ENCODE measurements around the gene DECR2. TPM values are rescaled to one million over a fixed set of nuclear protein-coding genes. Genes with fewer than 3 reads are reported as not detected.

The DECR2 gene
- total and polyA plus RNA-seq, 2 of the 13 experiments (the other 11 are each of a cell fraction or from before 2014, with no cell fraction given), result 36.3 to 44.6 TPM

GRCh38 chr16:356741-357140, 44.9 kb upstream of the DECR2 start (continued):
- TF ChIP-seq, protein P1, sequence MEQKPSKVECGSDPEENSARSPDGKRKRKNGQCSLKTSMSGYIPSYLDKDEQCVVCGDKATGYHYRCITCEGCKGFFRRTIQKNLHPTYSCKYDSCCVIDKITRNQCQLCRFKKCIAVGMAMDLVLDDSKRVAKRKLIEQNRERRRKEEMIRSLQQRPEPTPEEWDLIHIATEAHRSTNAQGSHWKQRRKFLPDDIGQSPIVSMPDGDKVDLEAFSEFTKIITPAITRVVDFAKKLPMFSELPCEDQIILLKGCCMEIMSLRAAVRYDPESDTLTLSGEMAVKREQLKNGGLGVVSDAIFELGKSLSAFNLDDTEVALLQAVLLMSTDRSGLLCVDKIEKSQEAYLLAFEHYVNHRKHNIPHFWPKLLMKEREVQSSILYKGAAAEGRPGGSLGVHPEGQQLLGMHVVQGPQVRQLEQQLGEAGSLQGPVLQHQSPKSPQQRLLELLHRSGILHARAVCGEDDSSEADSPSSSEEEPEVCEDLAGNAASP (CRISPR knock-in tag; IDR thresholded peaks at IDR 0.05; ENCODE audit: borderline replicate concordance), result no peak
- TF ChIP-seq SMAD3 (CRISPR knock-in tag; IDR thresholded peaks at IDR 0.05), result no peak

DNA sequence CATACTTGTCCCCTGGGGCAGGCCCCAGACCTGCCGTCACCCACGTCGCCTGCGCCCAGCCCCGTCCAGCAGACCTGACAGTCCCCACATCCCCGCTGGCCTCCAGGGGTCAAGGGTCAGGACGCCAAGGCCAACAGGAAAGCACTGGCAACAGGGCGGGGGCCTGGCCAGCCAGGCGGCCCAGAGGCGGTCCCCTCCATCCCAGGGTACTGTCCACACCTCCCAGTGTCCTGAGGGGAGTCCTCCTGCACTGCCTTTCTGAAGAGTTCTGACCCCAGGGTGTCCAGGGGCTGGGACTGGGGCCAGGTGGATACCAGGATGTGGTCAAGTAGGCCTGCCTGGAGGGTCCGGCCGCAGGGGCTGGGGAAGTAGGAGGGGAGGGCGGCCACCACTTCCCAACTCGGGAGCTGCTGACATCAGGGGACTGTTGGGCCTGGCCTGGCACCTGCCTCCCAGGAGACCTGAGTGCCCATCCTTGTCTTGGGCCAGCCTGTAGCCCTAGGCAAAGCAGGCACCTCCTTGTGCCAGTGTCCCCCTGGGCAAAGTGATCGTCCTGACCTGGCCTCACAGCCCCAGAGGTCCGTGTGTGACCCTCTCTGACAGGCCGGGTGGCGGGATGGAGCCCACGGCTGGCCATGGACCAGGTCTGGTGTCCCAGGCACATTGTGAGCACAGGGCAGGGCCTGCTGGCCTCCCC, 42.5 kb upstream of the DECR2 start:
- FAIRE-seq (peak; percentile 66), ATAC-seq (peak; percentile 42), DNase-seq (ENCODE audit: low spot score) (peak; percentile 67)
- intact Hi-C loops (cut with micrococcal nuclease; ENCODE audit: unreplicated experiment), result no loop called here
- Histone ChIP-seq H3K27me3 (ENCODE audit: control insufficient read depth in 1 of 2, insufficient read depth in 2 of 2, low read length in 2 of 2) (peaks cover 1 to 10% of the 10 kb centered on the region in 2 experiments; a peak in 4 of 5 replicates), H2AFZ (ENCODE audit: low read length) (no peak overlapping the region), H3K79me2 (ENCODE audit: insufficient read depth, low read length) (no peaks in the 10 kb centered on the region), H3K9ac (ENCODE audit: insufficient read depth, low read depth, low read length) (peak overlapping the region; percentile 20; the same call in 1 of the 2 replicates), H3K36me3 (replicated peaks in 1 of 2; ENCODE audit: control insufficient read depth in 1 of 2, insufficient read depth in 2 of 2, low read length in 2 of 2) (no peaks in the 10 kb centered on the region), H3K4me1 (ENCODE audit: insufficient read depth, low read length) (peaks cover 90% of the 10 kb centered on the region), H3K27ac (ENCODE audit: extremely low read length, insufficient read depth, low read length) (peak overlapping the region; percentile 62), H3K4me3 (replicated peaks in 1 of 3; ENCODE audit: insufficient read depth in 1 of 3, low read depth in 2 of 3, low read length in 3 of 3) (peak overlapping the region in 1 of 3 experiments; percentile 52; a peak in 1 of 6 replicates), H4K20me1 (ENCODE audit: insufficient read depth, low read length) (no peaks in the 10 kb centered on the region), H3K4me2 (ENCODE audit: low read depth, low read length) (peak overlapping the region; percentile 61), H3K9me3 (ENCODE audit: low read length) (no peaks in the 10 kb centered on the region)
- ChIA-PET CTCF (ENCODE audit: low intra/inter-chr PET ratio, low total read pairs) (no interaction called here), POLR2A (no interaction called here)
- in situ Hi-C loops (cut with HindIII; ENCODE audit: extremely low pct_ligation_motif_present, low pct_unique_long_range_greater_than_20kb), result no loop called here
- BruUV-seq (replicated peaks), result no TSS peak
- WGBS (ENCODE audit: low lambda C conversion rate), result 14% methylated on average over 8 of the region's 19 CpGs
- peak; percentile 26; the same call in 1 of the 2 replicates for TF ChIP-seq ZNF776 (CRISPR knock-in tag; IDR thresholded peaks at IDR 0.05)
- TF ChIP-seq PATZ1 (CRISPR knock-in tag; IDR thresholded peaks at IDR 0.05), result peak; percentile 91
- peak; percentile 42; the same call in 1 of the 2 replicates for TF ChIP-seq ZSCAN9 (CRISPR knock-in tag; IDR thresholded peaks at IDR 0.05; ENCODE audit: borderline replicate concordance)
- peak; percentile 94 for TF ChIP-seq NR2C2 (CRISPR knock-in tag; IDR thresholded peaks at IDR 0.05; ENCODE audit: borderline replicate concordance)
- TF ChIP-seq ZNF746 (CRISPR knock-in tag; IDR thresholded peaks at IDR 0.05), result peak; percentile 59; the same call in 1 of the 2 replicates
- peak; percentile 33; the same call in 1 of the 2 replicates for TF ChIP-seq CENPT (CRISPR knock-in tag; IDR thresholded peaks at IDR 0.05; ENCODE audit: low read depth)
- TF ChIP-seq, protein P2, sequence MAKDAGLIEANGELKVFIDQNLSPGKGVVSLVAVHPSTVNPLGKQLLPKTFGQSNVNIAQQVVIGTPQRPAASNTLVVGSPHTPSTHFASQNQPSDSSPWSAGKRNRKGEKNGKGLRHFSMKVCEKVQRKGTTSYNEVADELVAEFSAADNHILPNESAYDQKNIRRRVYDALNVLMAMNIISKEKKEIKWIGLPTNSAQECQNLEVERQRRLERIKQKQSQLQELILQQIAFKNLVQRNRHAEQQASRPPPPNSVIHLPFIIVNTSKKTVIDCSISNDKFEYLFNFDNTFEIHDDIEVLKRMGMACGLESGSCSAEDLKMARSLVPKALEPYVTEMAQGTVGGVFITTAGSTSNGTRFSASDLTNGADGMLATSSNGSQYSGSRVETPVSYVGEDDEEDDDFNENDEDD (CRISPR knock-in tag; IDR thresholded peaks at IDR 0.05; ENCODE audit: borderline replicate concordance), result peak; percentile 54; the same call in 1 of the 2 replicates
- TF ChIP-seq ZNF564 (CRISPR knock-in tag; IDR thresholded peaks at IDR 0.05), result peak; percentile 60; the same call in 1 of the 2 replicates
- TF ChIP-seq KLF15 (CRISPR knock-in tag; IDR thresholded peaks at IDR 0.05; ENCODE audit: borderline replicate concordance), result no peak
- TF ChIP-seq GPN1 (CRISPR knock-in tag; IDR thresholded peaks at IDR 0.05; ENCODE audit: borderline replicate concordance), result no peak
- TF ChIP-seq FOXC1 (CRISPR knock-in tag; IDR thresholded peaks at IDR 0.05; ENCODE audit: borderline replicate concordance), result peak; percentile 54; the same call in 1 of the 2 replicates

Measured in HepG2 (cell line).